Upper lobe of right lung (tissue), 1 donor: Measurements from ENCODE around the gene SOWAHD. TPM values are rescaled to one million over a fixed set of nuclear protein-coding genes. Genes with fewer than 3 reads are reported as not detected.
A peak's percentile ranks its signal among the peaks of the same experiment; 100 is the strongest.
"Not testable (repeated sequence)": the region's sequence is repeated elsewhere in the genome, so short reads cannot be mapped to it uniquely, and the experiment has no call there.

Experiments
- ATAC-seq: fragments of 200-7000 bp; cut with Tn5 transposase; one replicate; pipeline ENCODE4 v1.9.1; 2020; ENCODE audit warnings: mild to moderate bottlenecking, moderate library complexity
- DNase-seq: peaks from one replicate; pipeline ENCODE4 v3.0.0-alpha.2; 2020
- H3K27ac ChIP-seq: fragments of 200-600 bp; one replicate; pipeline ENCODE4 v1.8.0; 2022
- H3K27me3 ChIP-seq: fragments of 200-600 bp; one replicate; pipeline ENCODE4 v1.8.0; 2022; ENCODE audit warnings: mild to moderate bottlenecking
- H3K36me3 ChIP-seq: fragments of 200-600 bp; one replicate; pipeline ENCODE4 v1.8.0; 2022
- H3K4me1 ChIP-seq: fragments of 200-600 bp; one replicate; pipeline ENCODE4 v1.8.0; 2022
- H3K4me3 ChIP-seq: fragments of 200-600 bp; one replicate; pipeline ENCODE4 v1.8.0; 2022; ENCODE audit warnings: mild to moderate bottlenecking
- H3K9me3 ChIP-seq: fragments of 200-600 bp; one replicate; pipeline ENCODE4 v1.8.0; 2022
- CTCF ChIP-seq: fragments of 200-600 bp; IDR thresholded peaks from one replicate; pipeline ENCODE4 v1.8.0; 2022; ENCODE audit warnings: antibody characterized with exemption
- intact Hi-C: fragments of 100-400 bp; cut with DNase I; formaldehyde crosslinking; loops from one replicate; pipeline ENCODE4 v1.11.0; 2022
- total RNA-seq: library from RNA; stranded (reverse); fragmentation: NEBNext Ultra II Directional; extraction: Animal tissue kit (Norgen Biotek cat#: 25700); gene quantifications from one replicate; pipeline ENCODE4 v1.2.1, GENCODE V29; 2021
- donor health status: DM: no; HTN: yes; CAD: no; lungs with severe emphysema.

The SOWAHD gene
- total RNA-seq, 1 donor from 2014 or later, result 4.0 TPM

- TF ChIP-seq CTCF, result no peak
- H3K27me3 ChIP-seq, result no peaks in the 10 kb centered on the region
- H3K36me3 ChIP-seq, result no peaks in the 10 kb centered on the region
- no peak overlapping the region for H3K27ac ChIP-seq
- H3K4me3 ChIP-seq, result peak overlapping the region; percentile 53
- H3K9me3 ChIP-seq, result no peaks in the 10 kb centered on the region
- DNase-seq (no peak), ATAC-seq (no peak)
- no peaks in the 10 kb centered on the region for H3K4me1 ChIP-seq
- intact Hi-C loops, result no loop called here
These were observed 919 bp downstream of the SOWAHD start for GRCh38 chrX:119759248-119759766.

GRCh38 chrX:119760026-119760877 lies 1.9 kb downstream of the SOWAHD start:
- Histone ChIP-seq H3K4me1 (no peaks in the 10 kb centered on the region), H3K27me3 (no peaks in the 10 kb centered on the region), H3K9me3 (no peaks in the 10 kb centered on the region), H3K4me3 (peak overlapping the region; percentile 53), H3K27ac (no peak overlapping the region), H3K36me3 (no peaks in the 10 kb centered on the region)
- ATAC-seq, result no peak
- DNase-seq, result no peak
- intact Hi-C loops, result no loop called here
- no peak for TF ChIP-seq CTCF

- TF ChIP-seq CTCF, result no peak
- Histone ChIP-seq H3K9me3 (no peaks in the 10 kb centered on the region), H3K4me3 (no peak overlapping the region), H3K27ac (no peak overlapping the region), H3K36me3 (no peaks in the 10 kb centered on the region), H3K4me1 (no peaks in the 10 kb centered on the region), H3K27me3 (no peaks in the 10 kb centered on the region)
- intact Hi-C loops, result no loop called here
- ATAC-seq, result no peak
- DNase-seq, result no peak
These were observed 4.3 kb downstream of the SOWAHD start for GRCh38 chrX:119762718-119763117.

- H3K36me3 ChIP-seq, result no peaks in the 10 kb centered on the region
- no peaks in the 10 kb centered on the region for H3K4me1 ChIP-seq
- no peak overlapping the region for H3K4me3 ChIP-seq
- H3K9me3 ChIP-seq, result no peaks in the 10 kb centered on the region
- intact Hi-C loops, result no loop called here
- no peak for TF ChIP-seq CTCF
- ATAC-seq (peak; percentile 22), DNase-seq (no peak)
- H3K27ac ChIP-seq, result no peak overlapping the region
- H3K27me3 ChIP-seq, result no peaks in the 10 kb centered on the region
These were observed 4.8 kb downstream of the SOWAHD start for GRCh38 chrX:119763181-119763580.

GRCh38 chrX:119763836-119764387 lies 5.5 kb downstream of the SOWAHD start:
- Histone ChIP-seq H3K27me3 (no peaks in the 10 kb centered on the region), H3K4me1 (no peaks in the 10 kb centered on the region), H3K36me3 (no peaks in the 10 kb centered on the region), H3K9me3 (no peaks in the 10 kb centered on the region), H3K4me3 (no peak overlapping the region), H3K27ac (no peak overlapping the region)
- TF ChIP-seq CTCF, result no peak
- DNase-seq, result no peak
- intact Hi-C loops, result no loop called here
- no peak for ATAC-seq

- H3K27me3 ChIP-seq, ATAC-seq, H3K4me1 ChIP-seq, H3K4me3 ChIP-seq, DNase-seq, H3K27ac ChIP-seq, H3K36me3 ChIP-seq, H3K9me3 ChIP-seq, intact Hi-C loops: not testable (repeated sequence)
These were observed 10.0 kb downstream of the SOWAHD start for GRCh38 chrX:119768436-119768835.

- ATAC-seq, H3K4me3 ChIP-seq, intact Hi-C loops, H3K4me1 ChIP-seq, DNase-seq, H3K9me3 ChIP-seq, H3K27me3 ChIP-seq, H3K36me3 ChIP-seq, H3K27ac ChIP-seq: not testable (repeated sequence)
These were observed 11.0 kb downstream of the SOWAHD start for GRCh38 chrX:119769388-119769787.
